Subcutaneous abdominal adipose tissue (tissue), 5 donors: ENCODE measurements around the gene TBC1D1.

Source experiments
- H3K27ac ChIP-seq: one replicate; pipeline ENCODE4 v1.7.0; 2013; ENCODE audit warnings: low read depth, mild to moderate bottlenecking, inconsistent platforms, low read length, moderate library complexity
- H3K27me3 ChIP-seq, 5 donors: one replicate each; pipeline ENCODE4 v1.7.0; 2013; ENCODE audit warnings: low read length in 5 of 5, inconsistent platforms in 1 of 5; ENCODE audit not compliant: control insufficient read depth in 5 of 5, insufficient read depth in 4 of 5
- H3K36me3 ChIP-seq, 5 donors: one replicate each; pipeline ENCODE4 v1.7.0; 2013; ENCODE audit warnings: low read length in 5 of 5; ENCODE audit not compliant: control insufficient read depth in 5 of 5, insufficient read depth in 5 of 5
- H3K4me1 ChIP-seq, 5 donors: one replicate each; pipeline ENCODE4 v1.7.0; 2013; ENCODE audit warnings: low read length in 5 of 5, mild to moderate bottlenecking in 3 of 5, moderate library complexity in 1 of 5; ENCODE audit not compliant: control insufficient read depth in 5 of 5, insufficient read depth in 5 of 5
- H3K4me3 ChIP-seq, 5 donors: one replicate each; pipeline ENCODE4 v1.7.0; 2013; ENCODE audit warnings: low read length in 5 of 5, low read depth in 1 of 5
- H3K9ac ChIP-seq, 5 donors: one replicate each; pipeline ENCODE4 v1.7.0; 2013; ENCODE audit warnings: low read length in 5 of 5, mild to moderate bottlenecking in 4 of 5, moderate library complexity in 3 of 5
- H3K9me3 ChIP-seq, 5 donors: one replicate each; pipeline ENCODE4 v1.7.0; 2013; ENCODE audit warnings: low read length in 5 of 5; ENCODE audit not compliant: control insufficient read depth in 5 of 5
- donor health status: healthy.
- donor health status: healthy.
- donor health status: healthy.
- donor health status: healthy.
- donor health status: healthy.

The TBC1D1 gene

GRCh38 chr4:38149472-38149996 lies 258.6 kb downstream of the TBC1D1 start:
- H3K9ac ChIP-seq, result no peak overlapping the region
- H3K27ac ChIP-seq, result peak overlapping the region; percentile 69
- H3K27me3 ChIP-seq, result no peaks in the 10 kb centered on the region
- no peaks in the 10 kb centered on the region for H3K36me3 ChIP-seq
- H3K4me1 ChIP-seq, result peaks cover 2 to 30% (median 21%) of the 10 kb centered on the region in 5 donors
- H3K9me3 ChIP-seq, result no peaks in the 10 kb centered on the region
- no peak overlapping the region for H3K4me3 ChIP-seq

- Histone ChIP-seq H3K27me3 (no peaks in the 10 kb centered on the region), H3K9ac (peak overlapping the region in 1 of 5 donors; percentile 37), H3K4me3 (no peak overlapping the region), H3K9me3 (no peaks in the 10 kb centered on the region), H3K27ac (peak overlapping the region; percentile 69), H3K36me3 (no peaks in the 10 kb centered on the region), H3K4me1 (peaks cover 4 to 34% (median 26%) of the 10 kb centered on the region in 5 donors)
Measured at GRCh38 chr4:38149997-38150671, 259.2 kb downstream of the TBC1D1 start.

GRCh38 chr4:38150766-38151165 lies 259.9 kb downstream of the TBC1D1 start:
- H3K9me3 ChIP-seq, result no peaks in the 10 kb centered on the region
- no peaks in the 10 kb centered on the region for H3K36me3 ChIP-seq
- peaks cover 4 to 36% (median 28%) of the 10 kb centered on the region in 5 donors for H3K4me1 ChIP-seq
- H3K27ac ChIP-seq, result peak overlapping the region; percentile 69
- no peak overlapping the region for H3K9ac ChIP-seq
- H3K27me3 ChIP-seq, result no peaks in the 10 kb centered on the region
- H3K4me3 ChIP-seq, result no peak overlapping the region

GRCh38 chr4:38151873-38152272 lies 261.0 kb downstream of the TBC1D1 start:
- peaks cover 4 to 37% (median 29%) of the 10 kb centered on the region in 5 donors for H3K4me1 ChIP-seq
- H3K36me3 ChIP-seq, result no peaks in the 10 kb centered on the region
- no peak overlapping the region for H3K4me3 ChIP-seq
- no peak overlapping the region for H3K9ac ChIP-seq
- peak overlapping the region; percentile 4 for H3K27ac ChIP-seq
- no peaks in the 10 kb centered on the region for H3K27me3 ChIP-seq
- no peaks in the 10 kb centered on the region for H3K9me3 ChIP-seq

- Histone ChIP-seq H3K27ac (no peak overlapping the region), H3K36me3 (no peaks in the 10 kb centered on the region), H3K9ac (no peak overlapping the region), H3K4me3 (no peak overlapping the region), H3K27me3 (no peaks in the 10 kb centered on the region), H3K9me3 (no peaks in the 10 kb centered on the region), H3K4me1 (peaks cover 4 to 37% (median 29%) of the 10 kb centered on the region in 5 donors)
Measured at GRCh38 chr4:38152305-38152704, 261.4 kb downstream of the TBC1D1 start.

GRCh38 chr4:38152721-38153386 lies 262.0 kb downstream of the TBC1D1 start:
- H3K4me3 ChIP-seq, result no peak overlapping the region
- no peaks in the 10 kb centered on the region for H3K9me3 ChIP-seq
- no peak overlapping the region for H3K9ac ChIP-seq
- no peaks in the 10 kb centered on the region for H3K27me3 ChIP-seq
- no peak overlapping the region for H3K27ac ChIP-seq
- H3K36me3 ChIP-seq, result no peaks in the 10 kb centered on the region
- peaks cover 4 to 37% (median 31%) of the 10 kb centered on the region in 5 donors for H3K4me1 ChIP-seq

GRCh38 chr4:38153387-38153760 lies 262.5 kb downstream of the TBC1D1 start:
- Histone ChIP-seq H3K4me3 (no peak overlapping the region), H3K27ac (no peak overlapping the region), H3K27me3 (no peaks in the 10 kb centered on the region), H3K36me3 (no peaks in the 10 kb centered on the region), H3K4me1 (peaks cover 4 to 37% (median 29%) of the 10 kb centered on the region in 5 donors), H3K9me3 (no peaks in the 10 kb centered on the region), H3K9ac (no peak overlapping the region)

- peak overlapping the region; percentile 21 for H3K27ac ChIP-seq
Measured at GRCh38 chr4:38154252-38154651, 263.4 kb downstream of the TBC1D1 start.

GRCh38 chr4:38154681-38155588 lies 264.1 kb downstream of the TBC1D1 start:
- Histone ChIP-seq H3K9ac (no peak overlapping the region), H3K4me1 (peaks cover 2 to 31% (median 21%) of the 10 kb centered on the region in 5 donors), H3K9me3 (no peaks in the 10 kb centered on the region), H3K36me3 (no peaks in the 10 kb centered on the region), H3K27ac (peak overlapping the region; percentile 21), H3K27me3 (no peaks in the 10 kb centered on the region), H3K4me3 (no peak overlapping the region)

More at GRCh38 chr4:38154252-38154651, 263.4 kb downstream of the TBC1D1 start:
- no peak overlapping the region for H3K9ac ChIP-seq
- no peaks in the 10 kb centered on the region for H3K27me3 ChIP-seq
- H3K4me1 ChIP-seq, result peaks cover 4 to 37% (median 28%) of the 10 kb centered on the region in 5 donors
- H3K9me3 ChIP-seq, result no peaks in the 10 kb centered on the region
- no peak overlapping the region for H3K4me3 ChIP-seq
- H3K36me3 ChIP-seq, result no peaks in the 10 kb centered on the region
